Duodenal mucosa (tissue), 2 donors: ENCODE data around the gene SNRPE.

Source experiments
- H3K27ac ChIP-seq: one replicate; pipeline ENCODE4 v1.7.0; 2013; ENCODE audit warnings: low read depth, low read length
- H3K27me3 ChIP-seq, 2 donors: one replicate each; pipeline ENCODE4 v1.7.0; 2013; ENCODE audit warnings: low read length in 2 of 2, control low read depth in 1 of 2; ENCODE audit not compliant: insufficient read depth in 2 of 2, control insufficient read depth in 1 of 2
- H3K36me3 ChIP-seq, 2 donors: one replicate each; pipeline ENCODE4 v1.7.0; 2013; ENCODE audit warnings: low read length in 2 of 2, control low read depth in 1 of 2; ENCODE audit not compliant: insufficient read depth in 2 of 2, control insufficient read depth in 1 of 2
- H3K4me1 ChIP-seq, 2 donors: one replicate each; pipeline ENCODE4 v1.7.0; 2013; ENCODE audit warnings: low read length in 2 of 2, control low read depth in 1 of 2; ENCODE audit not compliant: insufficient read depth in 2 of 2, control insufficient read depth in 1 of 2
- H3K4me3 ChIP-seq, 2 donors: one replicate each; pipeline ENCODE4 v1.7.0; 2013; ENCODE audit warnings: low read length in 2 of 2, low read depth in 1 of 2
- H3K9ac ChIP-seq, 2 donors: one replicate each; pipeline ENCODE4 v1.7.0; 2013; ENCODE audit warnings: low read length in 2 of 2, low read depth in 1 of 2
- H3K9me3 ChIP-seq, 2 donors: one replicate each; pipeline ENCODE4 v1.7.0; 2013; ENCODE audit warnings: low read length in 2 of 2, control low read depth in 1 of 2; ENCODE audit not compliant: control insufficient read depth in 1 of 2

The SNRPE gene

GRCh38 chr1:203906932-203907331, 45.5 kb downstream of the SNRPE start:
- H3K27me3 ChIP-seq = peaks cover 0 to 2% of the 10 kb centered on the region in 2 donors
- no peaks in the 10 kb centered on the region for H3K9me3 ChIP-seq
- no peak overlapping the region for H3K9ac ChIP-seq
- no peaks in the 10 kb centered on the region for H3K4me1 ChIP-seq
- no peak overlapping the region for H3K27ac ChIP-seq
- no peaks in the 10 kb centered on the region for H3K36me3 ChIP-seq
- no peak overlapping the region for H3K4me3 ChIP-seq

GRCh38 chr1:203907901-203908300, 46.5 kb downstream of the SNRPE start:
- no peak overlapping the region for H3K9ac ChIP-seq
- no peaks in the 10 kb centered on the region for H3K36me3 ChIP-seq
- H3K4me3 ChIP-seq = no peak overlapping the region
- H3K27ac ChIP-seq = no peak overlapping the region
- no peaks in the 10 kb centered on the region for H3K4me1 ChIP-seq
- H3K9me3 ChIP-seq = no peaks in the 10 kb centered on the region
- H3K27me3 ChIP-seq = peaks cover 0 to 3% of the 10 kb centered on the region in 2 donors

- no peak overlapping the region for H3K27ac ChIP-seq
- no peaks in the 10 kb centered on the region for H3K4me1 ChIP-seq
- H3K9me3 ChIP-seq = no peaks in the 10 kb centered on the region
- H3K9ac ChIP-seq = no peak overlapping the region
- H3K27me3 ChIP-seq = peaks cover 0 to 3% of the 10 kb centered on the region in 2 donors
- H3K36me3 ChIP-seq = no peaks in the 10 kb centered on the region
- no peak overlapping the region for H3K4me3 ChIP-seq
Measured at GRCh38 chr1:203911806-203912205, 50.4 kb downstream of the SNRPE start.

- Histone ChIP-seq H3K9ac (no peak overlapping the region), H3K4me1 (no peaks in the 10 kb centered on the region), H3K27ac (no peak overlapping the region), H3K9me3 (no peaks in the 10 kb centered on the region), H3K27me3 (peaks cover 0 to 3% of the 10 kb centered on the region in 2 donors), H3K36me3 (no peaks in the 10 kb centered on the region), H3K4me3 (no peak overlapping the region)
Measured at GRCh38 chr1:203913073-203913521, 51.7 kb downstream of the SNRPE start.

GRCh38 chr1:203914292-203914691, 52.9 kb downstream of the SNRPE start:
- Histone ChIP-seq H3K36me3 (no peaks in the 10 kb centered on the region), H3K27ac (no peak overlapping the region), H3K4me3 (no peak overlapping the region), H3K9me3 (no peaks in the 10 kb centered on the region), H3K4me1 (no peaks in the 10 kb centered on the region), H3K27me3 (peaks cover 0 to 3% of the 10 kb centered on the region in 2 donors), H3K9ac (no peak overlapping the region)

- Histone ChIP-seq H3K36me3 (no peaks in the 10 kb centered on the region), H3K9me3 (no peaks in the 10 kb centered on the region), H3K27ac (no peak overlapping the region), H3K4me3 (no peak overlapping the region), H3K27me3 (peaks cover 0 to 3% of the 10 kb centered on the region in 2 donors), H3K9ac (no peak overlapping the region), H3K4me1 (no peaks in the 10 kb centered on the region)
Measured at GRCh38 chr1:203915811-203916210, 54.4 kb downstream of the SNRPE start.

GRCh38 chr1:203916756-203917155, 55.4 kb downstream of the SNRPE start:
- Histone ChIP-seq H3K27ac (no peak overlapping the region), H3K36me3 (no peaks in the 10 kb centered on the region), H3K9me3 (no peaks in the 10 kb centered on the region), H3K4me3 (no peak overlapping the region), H3K9ac (no peak overlapping the region), H3K4me1 (no peaks in the 10 kb centered on the region), H3K27me3 (peaks cover 0 to 3% of the 10 kb centered on the region in 2 donors)
